GM18507 (cell line): ENCODE results near the gene TMEM52.

Experiments
- DNase-seq: peaks from one replicate; pipeline ENCODE4 v3.0.0; 2011; ENCODE audit warnings: low read depth; ENCODE audit not compliant: insufficient read length; ENCODE audit errors: extremely low spot score
- FAIRE-seq: peaks from 2 replicates; lab custom pipeline; 2011; peaks lifted over from hg19 to GRCh38; lab: Jason Lieb, UNC

The TMEM52 gene

GRCh38 chr1:1917995-1918900 lies 831 bp downstream of the TMEM52 start:
- no peak for FAIRE-seq
- no peak for DNase-seq

DNA sequence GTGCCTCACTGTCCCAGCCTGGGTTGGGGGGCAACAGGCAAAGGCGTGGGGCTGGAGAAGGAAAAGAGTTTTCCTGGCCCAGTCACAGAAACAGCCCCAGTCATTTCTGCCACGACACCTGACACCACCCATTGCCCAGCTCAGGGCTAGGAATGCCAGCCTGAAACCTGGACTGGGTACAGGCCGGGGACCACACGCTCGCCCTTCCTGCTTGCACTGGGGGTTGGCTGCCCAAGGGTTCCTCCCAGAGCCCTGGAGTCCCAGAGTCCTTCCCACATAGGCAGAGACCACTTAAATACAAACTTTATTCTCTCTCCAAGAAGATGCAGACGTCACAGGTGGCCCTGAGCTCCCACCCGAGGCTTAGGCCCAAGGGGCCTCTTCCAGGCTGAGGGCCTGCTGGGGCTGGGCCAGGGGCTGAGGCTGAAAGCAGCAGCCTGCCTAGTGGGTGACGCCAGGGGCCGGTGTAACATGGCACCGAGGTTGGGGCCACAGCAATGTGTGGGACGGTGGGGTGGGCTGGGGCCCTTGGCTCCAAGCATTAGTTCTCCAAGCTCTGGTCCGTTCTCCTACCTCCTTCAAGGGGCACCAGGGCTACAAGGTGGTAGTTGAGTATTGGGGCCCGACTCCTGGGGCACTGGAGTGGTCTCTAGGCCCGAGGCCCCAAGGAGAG lies 1.6 kb downstream of the TMEM52 start:
- FAIRE-seq (no peak), DNase-seq (no peak)

GRCh38 chr1:1916851-1917251 lies 2.2 kb downstream of the TMEM52 start:
- FAIRE-seq = no peak
- no peak for DNase-seq

- DNase-seq (no peak), FAIRE-seq (no peak)
Measured at GRCh38 chr1:1915911-1916840, 2.9 kb downstream of the TMEM52 start.

DNA sequence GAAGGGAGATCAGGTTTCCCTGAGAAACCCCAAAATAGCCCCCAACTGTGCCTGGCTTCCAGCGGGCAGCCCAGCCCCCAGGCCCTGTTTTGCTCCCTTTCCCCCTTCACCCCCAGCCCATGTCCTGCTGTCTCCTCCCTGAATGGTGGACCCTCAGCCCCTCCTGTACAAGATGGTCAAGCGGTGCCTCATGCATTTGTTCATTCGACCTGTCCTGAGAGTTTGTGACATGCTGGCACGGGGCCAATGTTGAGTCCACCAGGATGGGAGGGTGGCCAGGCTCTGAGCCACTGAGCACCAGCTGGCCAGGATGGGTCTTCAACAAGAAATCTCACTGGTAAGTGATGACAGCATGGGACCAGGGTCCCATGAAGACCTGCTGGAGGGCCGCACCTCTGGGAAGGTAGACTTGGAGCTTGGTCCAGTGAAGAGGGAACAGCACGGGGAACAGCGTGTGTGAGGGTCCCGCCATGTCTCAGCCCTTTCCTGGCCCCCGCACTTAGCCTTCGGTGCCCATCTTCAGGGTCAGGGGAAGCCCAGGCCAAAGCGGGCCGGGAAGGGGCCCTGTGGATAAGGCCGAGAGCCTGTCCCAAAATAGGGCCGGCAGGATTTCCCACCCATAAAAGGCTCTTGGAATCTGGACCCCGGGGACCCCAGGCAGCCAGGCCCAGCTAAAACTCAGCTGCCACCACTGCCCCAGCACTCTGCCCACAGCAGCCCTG lies 3.9 kb downstream of the TMEM52 start, which contains the start of gene CALML6:
CALML6 (plus strand) TSS at position 290 of the 722 bp plus-strand sequence; CDS start at position 311, 21 bp downstream.
- no peak for DNase-seq
- FAIRE-seq = no peak

- DNase-seq (no peak), FAIRE-seq (no peak)
Measured at GRCh38 chr1:1914101-1914970, 4.7 kb downstream of the TMEM52 start.

GRCh38 chr1:1911350-1912041 lies 7.6 kb downstream of the TMEM52 start:
- DNase-seq = no peak
- FAIRE-seq = no peak

- DNase-seq (no peak), FAIRE-seq (no peak)
Measured at GRCh38 chr1:1910651-1911331, 8.3 kb downstream of the TMEM52 start.

GRCh38 chr1:1910033-1910465 lies 9.0 kb downstream of the TMEM52 start:
- FAIRE-seq (no peak), DNase-seq (no peak)

- DNase-seq (no peak), FAIRE-seq (peak; percentile 50)
Measured at GRCh38 chr1:1908506-1908791, 10.6 kb downstream of the TMEM52 start.

DNA sequence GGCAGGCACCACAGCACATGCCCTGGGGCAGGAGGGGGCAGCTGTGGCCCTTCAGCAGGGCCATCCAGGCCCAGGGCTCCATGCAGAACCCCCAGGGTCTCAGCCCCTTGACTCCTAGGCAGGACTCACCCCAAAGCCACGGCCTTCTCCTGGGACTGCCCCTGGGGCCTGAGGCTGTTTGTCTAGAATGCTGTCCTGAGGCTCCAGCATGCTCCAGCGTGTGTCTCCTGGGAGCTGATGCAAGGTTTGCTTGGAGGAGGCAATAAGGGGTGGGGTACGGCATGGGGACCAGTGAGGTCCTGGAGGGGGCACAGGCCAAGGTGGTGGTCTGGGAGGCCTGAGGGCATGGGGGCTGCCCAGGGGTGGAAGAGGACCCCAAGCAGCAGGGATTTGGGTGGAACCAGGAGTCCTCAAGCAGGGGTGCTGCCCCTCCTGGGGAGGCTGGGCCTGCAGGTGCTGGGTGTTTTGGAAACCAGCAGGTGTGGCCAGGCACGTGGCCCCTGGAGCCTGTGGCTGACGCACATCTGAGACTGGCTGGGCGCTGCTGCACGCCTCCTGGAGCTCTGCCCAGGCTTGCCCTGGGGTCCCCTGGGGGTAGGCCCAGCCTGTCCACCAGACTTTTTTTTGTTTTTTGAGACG lies 11.9 kb downstream of the TMEM52 start:
- no peak for FAIRE-seq
- DNase-seq = no peak

- FAIRE-seq = peak; percentile 92
Measured at GRCh38 chr1:1906185-1907097, 12.6 kb downstream of the TMEM52 start.

GRCh38 chr1:1903224-1903623 lies 15.9 kb downstream of the TMEM52 start:
- FAIRE-seq (no peak), DNase-seq (no peak)

More at GRCh38 chr1:1906185-1907097, 12.6 kb downstream of the TMEM52 start:
- DNase-seq = peak; percentile 51

- no peak for FAIRE-seq
- DNase-seq = no peak
Measured at GRCh38 chr1:1901641-1902294, 17.3 kb downstream of the TMEM52 start.

- DNase-seq (no peak), FAIRE-seq (no peak)
Measured at GRCh38 chr1:1900883-1901640, 18.0 kb downstream of the TMEM52 start.
